GM10248 (cell line): ENCODE data around the gene CSNK1D.
A peak's percentile ranks its signal among the peaks of the same experiment; 100 is the strongest.

Experiments used
- CTCF ChIA-PET: fragments of 300-600 bp; sonication (Branson Sonifier 250); formaldehyde crosslinking; extraction: SDS; loops from one replicate; lab custom pipeline; 2021; ENCODE audit warnings: antibody characterized with exemption; lab: Yijun Ruan, JAX
- POLR2A ChIA-PET: fragments of 350-650 bp; sonication (Branson Sonifier 250); formaldehyde crosslinking; extraction: SDS; loops from one replicate; lab custom pipeline; 2020; ENCODE audit warnings: antibody characterized with exemption; lab: Yijun Ruan, JAX
- DNase-seq: peaks from one replicate; pipeline ENCODE4 v3.0.0; 2012; ENCODE audit errors: extremely low spot score
- CTCF ChIP-seq: IDR thresholded peaks from 2 replicates; pipeline ENCODE4 v1.5.1; 2012; ENCODE audit warnings: mild to moderate bottlenecking, low read depth; ENCODE audit errors: extremely low read depth, missing control alignments, control extremely low read depth

The CSNK1D gene

DNA sequence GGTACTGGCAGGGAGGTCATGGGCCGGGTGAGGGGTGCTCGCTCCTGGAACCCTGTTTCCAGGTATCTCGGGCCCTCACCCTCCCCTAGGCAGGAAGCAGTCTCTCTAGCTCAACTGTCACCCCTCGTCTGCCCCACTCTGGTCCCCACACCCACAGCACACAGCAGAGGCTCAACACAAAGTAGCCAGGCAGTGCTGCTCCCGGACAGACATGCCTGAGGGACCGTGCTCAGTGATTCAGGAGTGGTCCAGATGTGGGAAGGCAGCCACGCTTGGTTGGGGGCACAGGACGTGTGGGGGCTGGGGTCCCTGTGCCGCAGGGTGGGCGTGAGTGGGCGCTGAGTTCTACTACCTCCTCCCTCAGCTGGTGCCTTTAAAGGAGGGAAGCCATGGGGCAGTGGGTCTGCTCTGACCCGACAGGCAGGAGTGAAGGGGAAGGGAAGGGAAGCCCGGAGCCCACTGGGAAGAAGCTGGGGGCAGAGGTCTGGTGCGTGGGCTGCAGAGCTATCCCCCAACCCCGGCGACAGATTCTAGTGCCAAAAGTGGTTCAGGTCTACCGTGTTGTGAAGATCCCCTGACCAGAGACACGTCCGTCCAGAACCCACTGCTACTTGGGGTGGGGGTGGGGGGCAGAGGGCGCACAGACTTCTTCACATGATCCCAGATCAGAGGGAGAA, 32.9 kb downstream of the CSNK1D start:
- no peak for DNase-seq
- CTCF ChIA-PET = interaction anchor here (0.8 to 1.3 kb wide), 2 partner anchors 21 to 28 kb away, joined by 3 read pairs; no protein-coding TSS in a partner anchor
- POLR2A ChIA-PET = no interaction called here
- no peak for TF ChIP-seq CTCF

- no peak for TF ChIP-seq CTCF
- ChIA-PET POLR2A (no interaction called here), CTCF (interaction anchor here (1.3 to 1.5 kb wide), 2 partner anchors 34 to 71 kb away, joined by 3 read pairs; no protein-coding TSS in a partner anchor)
- no peak for DNase-seq
Observed at GRCh38 chr17:82239926-82240505, 33.5 kb downstream of the CSNK1D start.

DNA sequence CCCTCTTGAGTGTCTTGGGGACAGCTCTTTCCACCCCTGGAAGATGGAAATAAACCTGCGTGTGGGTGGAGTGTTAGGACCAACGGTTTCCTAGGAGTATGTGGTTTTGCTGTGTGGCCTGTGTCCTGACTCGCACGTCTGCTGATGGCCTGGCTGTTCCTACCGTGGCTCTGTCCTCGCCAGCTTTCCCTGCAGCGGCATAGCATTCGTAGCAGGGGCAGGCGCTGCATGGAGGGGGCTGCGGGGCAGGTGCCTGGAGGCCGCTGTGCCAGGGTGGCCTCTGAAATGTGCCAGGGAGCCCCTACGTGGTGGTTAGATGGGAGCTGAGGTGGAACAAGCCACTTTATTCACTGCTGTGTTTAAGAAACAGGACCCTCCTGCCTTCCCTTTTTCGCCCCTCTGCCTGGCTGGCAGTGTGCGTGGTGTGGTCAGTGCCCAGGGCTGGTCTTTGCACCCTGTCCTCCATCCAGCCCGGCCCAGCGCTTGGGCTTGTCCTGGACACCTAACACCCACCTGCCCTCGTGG, 34.0 kb downstream of the CSNK1D start:
- no peak for TF ChIP-seq CTCF
- no peak for DNase-seq
- ChIA-PET CTCF (interaction anchor here (1.3 to 1.5 kb wide), 2 partner anchors 33 to 72 kb away, joined by 3 read pairs; no protein-coding TSS in a partner anchor), POLR2A (no interaction called here)

DNA sequence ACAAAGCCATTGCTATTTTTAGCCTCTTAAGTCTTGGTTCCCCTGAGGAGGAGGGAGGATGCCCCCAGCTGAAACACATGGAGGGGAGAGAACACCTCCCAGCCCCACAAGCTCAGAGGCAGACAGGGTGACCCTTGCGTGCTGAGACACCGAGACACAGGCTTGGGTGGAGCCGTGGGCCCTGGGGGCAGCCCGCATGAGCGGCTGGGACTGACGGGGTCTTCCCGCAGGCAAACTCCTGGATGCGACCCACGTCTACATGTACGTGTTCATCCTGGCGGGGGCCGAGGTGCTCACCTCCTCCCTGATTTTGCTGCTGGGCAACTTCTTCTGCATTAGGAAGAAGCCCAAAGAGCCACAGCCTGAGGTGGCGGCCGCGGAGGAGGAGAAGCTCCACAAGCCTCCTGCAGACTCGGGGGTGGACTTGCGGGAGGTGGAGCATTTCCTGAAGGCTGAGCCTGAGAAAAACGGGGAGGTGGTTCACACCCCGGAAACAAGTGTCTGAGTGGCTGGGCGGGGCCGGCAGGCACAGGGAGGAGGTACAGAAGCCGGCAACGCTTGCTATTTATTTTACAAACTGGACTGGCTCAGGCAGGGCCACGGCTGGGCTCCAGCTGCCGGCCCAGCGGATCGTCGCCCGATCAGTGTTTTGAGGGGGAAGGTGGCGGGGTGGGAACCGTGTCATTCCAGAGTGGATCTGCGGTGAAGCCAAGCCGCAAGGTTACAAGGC, 34.9 kb downstream of the CSNK1D start:
- DNase-seq = peak; percentile 60
- no peak for TF ChIP-seq CTCF
- ChIA-PET CTCF (interaction anchor here (1.0 to 1.5 kb wide), 6 partner anchors 9 to 219 kb away, joined by 3 to 4 read pairs (median 3); no protein-coding TSS in a partner anchor), POLR2A (interaction anchor here (0.5 to 1.3 kb wide), 3 partner anchors 10 to 59 kb away, joined by 3 to 5 read pairs (median 5); partner anchors contain the start of gene SLC16A3)

- no peak for TF ChIP-seq CTCF
- POLR2A ChIA-PET = interaction anchor here (0.5 to 1.3 kb wide), 3 partner anchors 9 to 59 kb away, joined by 3 to 5 read pairs (median 5); partner anchors contain the start of gene SLC16A3
- DNase-seq = no peak
- CTCF ChIA-PET = interaction anchor here (1.0 to 1.6 kb wide), 6 partner anchors 8 to 218 kb away, joined by 3 to 7 read pairs (median 3); no protein-coding TSS in a partner anchor
Observed at GRCh38 chr17:82237746-82238471, 35.6 kb downstream of the CSNK1D start.
